GM12878 (cell line): ENCODE results near the gene SCN4A. TPM values are rescaled to one million over a fixed set of nuclear protein-coding genes. Genes with fewer than 3 reads are reported as not detected.

Experiments used
- CEBPB ChIP-seq, 2 experiments: fragments of 150-350 bp in 1 of 2; IDR thresholded peaks; 2 replicates each; pipeline ENCODE4 v1.6.1; 2012 to 2014; ENCODE audit warnings: low read depth in 2 of 2, low read length in 2 of 2, borderline replicate concordance in 1 of 2, inconsistent platforms in 1 of 2
- CREM ChIP-seq: IDR thresholded peaks from 2 replicates; pipeline ENCODE4 v1.6.1; 2014; ENCODE audit warnings: antibody characterized with exemption, low read depth
- EGR1 ChIP-seq, 2 experiments: IDR thresholded peaks; 1 replicate in 1 of 2; 2 replicates in 1 of 2; pipeline ENCODE4 v1.6.1; 2011 to 2012; ENCODE audit warnings: low read depth in 2 of 2, low read length in 2 of 2, borderline replicate concordance in 1 of 2, mild to moderate bottlenecking in 1 of 2, moderate library complexity in 1 of 2
- FOS ChIP-seq: IDR thresholded peaks from 3 replicates; pipeline ENCODE4 v1.6.1; 2011; ENCODE audit warnings: borderline replicate concordance; ENCODE audit not compliant: insufficient read length; ENCODE audit errors: extremely low read depth
- GATAD2B ChIP-seq: fragments of 450-650 bp; conservative IDR thresholded peaks from 2 replicates; pipeline ENCODE4 v1.6.1; 2017; ENCODE audit warnings: low read depth, mild to moderate bottlenecking, moderate library complexity
- HCFC1 ChIP-seq: fragments of 150-350 bp; IDR thresholded peaks from 2 replicates; pipeline ENCODE4 v1.6.1; 2014; ENCODE audit warnings: low read length
- IKZF2 ChIP-seq, 2 experiments: fragments of 450-650 bp; IDR thresholded peaks; 2 replicates each; pipeline ENCODE4 v1.6.1; 2017; ENCODE audit warnings: mild to moderate bottlenecking in 2 of 2, moderate library complexity in 2 of 2
- IRF4 ChIP-seq: IDR thresholded peaks from 2 replicates; pipeline ENCODE4 v1.6.1; 2011; ENCODE audit warnings: low read depth, low read length
- NFIC ChIP-seq: IDR thresholded peaks from 2 replicates; pipeline ENCODE4 v1.6.1; 2012; ENCODE audit warnings: low read depth, mild to moderate bottlenecking, inconsistent platforms, low read length, moderate library complexity
- NFXL1 ChIP-seq: fragments of 450-650 bp; IDR thresholded peaks from 2 replicates; pipeline ENCODE4 v1.6.1; 2017; ENCODE audit warnings: antibody characterized with exemption, mild to moderate bottlenecking, borderline replicate concordance
- PBX3 ChIP-seq: IDR thresholded peaks from 2 replicates; pipeline ENCODE4 v1.6.1; 2011; ENCODE audit warnings: mild to moderate bottlenecking, low read depth, low read length, moderate library complexity; ENCODE audit not compliant: insufficient replicate concordance
- RB1 ChIP-seq: fragments of 450-650 bp; formaldehyde crosslinking; IDR thresholded peaks from 2 replicates; pipeline ENCODE4 v1.6.1; 2017; ENCODE audit warnings: mild to moderate bottlenecking, borderline replicate concordance
- RBBP5 ChIP-seq: fragments of 200-600 bp; sonication (generic); conservative IDR thresholded peaks from 2 replicates; pipeline ENCODE4 v1.6.1; 2016
- RFX5 ChIP-seq: IDR thresholded peaks from 2 replicates; pipeline ENCODE4 v1.6.1; 2011; ENCODE audit warnings: low read depth, low read length, improper control_type of control experiment
- SMARCA5 ChIP-seq: fragments of 450-650 bp; IDR thresholded peaks from 2 replicates; pipeline ENCODE4 v1.6.1; 2017; ENCODE audit warnings: mild to moderate bottlenecking
- TCF12 ChIP-seq: IDR thresholded peaks from 2 replicates; pipeline ENCODE4 v1.6.1; 2011; ENCODE audit warnings: low read depth, mild to moderate bottlenecking, low read length
- USF1 ChIP-seq: IDR thresholded peaks from 2 replicates; pipeline ENCODE4 v1.6.1; 2011; ENCODE audit warnings: borderline replicate concordance, low read depth, mild to moderate bottlenecking, moderate library complexity, mixed read lengths, low read length; ENCODE audit not compliant: insufficient read depth; ENCODE audit errors: extremely low read length
- YY1 ChIP-seq: IDR thresholded peaks from 2 replicates; pipeline ENCODE4 v1.6.1; 2011; ENCODE audit warnings: low read depth, mild to moderate bottlenecking, low read length
- ZNF207 ChIP-seq: fragments of 450-650 bp; IDR thresholded peaks from 2 replicates; pipeline ENCODE4 v1.6.1; 2014; ENCODE audit warnings: antibody characterized with exemption, mild to moderate bottlenecking, borderline replicate concordance
- ZNF622 ChIP-seq: fragments of 450-650 bp; IDR thresholded peaks from 2 replicates; pipeline ENCODE4 v1.6.1; 2017; ENCODE audit warnings: mild to moderate bottlenecking, inconsistent platforms
- polyA plus RNA-seq, 11 experiments: library from polyadenylated mRNA; depleted of rRNA in 4 of 11; unstranded in 6 of 11; stranded (reverse) in 5 of 11; fragments of >200 nt; fragmentation: Nextera tagmentation in 4 of 11; fragmentation: Illumina TruSeq in 1 of 11; extraction: Ambion mirVana in 4 of 11; extraction: Trizol in 1 of 11; gene quantifications; 1 replicate in 1 of 11; 2 replicates in 10 of 11; pipeline versions ENCODE4 v1.2.1 to v1.2.3, GENCODE V29; 2011 to 2016; ENCODE audit warnings: inconsistent platforms in 2 of 11, missing spikeins in 2 of 11, low read depth in 1 of 11
- total RNA-seq, 4 experiments: library from RNA; depleted of rRNA in 3 of 4; stranded (reverse); fragments of >200 nt in 3 of 4; fragmentation: Illumina TruSeq in 1 of 4; extraction: Trizol in 1 of 4; gene quantifications; 2 replicates each; pipeline versions ENCODE4 v1.2.1 to v1.2.3, GENCODE V29; 2013 to 2021
- TF ChIP-seq, protein P1 (sequence below): IDR thresholded peaks from 2 replicates; pipeline ENCODE4 v1.6.1; 2012; ENCODE audit warnings: low read depth, low read length, improper control_type of control experiment
- TF ChIP-seq, protein P2 (sequence below): fragments of 450-650 bp; IDR thresholded peaks from 2 replicates; pipeline ENCODE4 v1.6.1; 2017; ENCODE audit warnings: mild to moderate bottlenecking
- TF ChIP-seq, protein P3 (sequence below): fragments of 450-650 bp; IDR thresholded peaks from 2 replicates; pipeline ENCODE4 v1.6.1; 2016; ENCODE audit warnings: mild to moderate bottlenecking
- TF ChIP-seq, protein P4 (sequence below): fragments of 150-350 bp; IDR thresholded peaks from 2 replicates; pipeline ENCODE4 v1.6.1; 2014; ENCODE audit warnings: mild to moderate bottlenecking, low read depth, low read length

SCN4A gene
- total and polyA plus RNA-seq, 10 of the 15 experiments (the other 5 are each of a cell fraction or from before 2014, with no cell fraction given), result under 0.01 to 0.15 (median 0.07) TPM; not detected in 4

- TF ChIP-seq PBX3 (no peak), YY1 (peak; percentile 52; the same call in 1 of the 2 replicates), TCF12 (no peak), FOS (no peak), HCFC1 (no peak), IRF4 (no peak), RBBP5 (no peak), RFX5 (no peak), GATAD2B (peak; percentile 72), NFXL1 (peak; percentile 51; the same call in 1 of the 2 replicates), RB1 (no peak), ZNF622 (no peak), NFIC (no peak), IKZF2 (IDR thresholded peaks at IDR 0.05) (peak; percentile 26 to 37; a peak in 1 of 4 replicates), ZNF207 (no peak), CREM (no peak), USF1 (no peak), SMARCA5 (peak; percentile 66), CEBPB (IDR thresholded peaks at IDR 0.05; ENCODE audit: borderline replicate concordance in 1 of 2, low read depth in 2 of 2, low read length in 2 of 2) (no peak), EGR1 (IDR thresholded peaks at IDR 0.05; ENCODE audit: borderline replicate concordance in 1 of 2, low read depth in 2 of 2, low read length in 2 of 2) (no peak)
- TF ChIP-seq, protein P1, sequence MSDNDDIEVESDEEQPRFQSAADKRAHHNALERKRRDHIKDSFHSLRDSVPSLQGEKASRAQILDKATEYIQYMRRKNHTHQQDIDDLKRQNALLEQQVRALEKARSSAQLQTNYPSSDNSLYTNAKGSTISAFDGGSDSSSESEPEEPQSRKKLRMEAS, result no peak
- TF ChIP-seq, protein P2, sequence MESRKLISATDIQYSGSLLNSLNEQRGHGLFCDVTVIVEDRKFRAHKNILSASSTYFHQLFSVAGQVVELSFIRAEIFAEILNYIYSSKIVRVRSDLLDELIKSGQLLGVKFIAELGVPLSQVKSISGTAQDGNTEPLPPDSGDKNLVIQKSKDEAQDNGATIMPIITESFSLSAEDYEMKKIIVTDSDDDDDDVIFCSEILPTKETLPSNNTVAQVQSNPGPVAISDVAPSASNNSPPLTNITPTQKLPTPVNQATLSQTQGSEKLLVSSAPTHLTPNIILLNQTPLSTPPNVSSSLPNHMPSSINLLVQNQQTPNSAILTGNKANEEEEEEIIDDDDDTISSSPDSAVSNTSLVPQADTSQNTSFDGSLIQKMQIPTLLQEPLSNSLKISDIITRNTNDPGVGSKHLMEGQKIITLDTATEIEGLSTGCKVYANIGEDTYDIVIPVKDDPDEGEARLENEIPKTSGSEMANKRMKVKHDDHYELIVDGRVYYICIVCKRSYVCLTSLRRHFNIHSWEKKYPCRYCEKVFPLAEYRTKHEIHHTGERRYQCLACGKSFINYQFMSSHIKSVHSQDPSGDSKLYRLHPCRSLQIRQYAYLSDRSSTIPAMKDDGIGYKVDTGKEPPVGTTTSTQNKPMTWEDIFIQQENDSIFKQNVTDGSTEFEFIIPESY, result no peak
- TF ChIP-seq, protein P3, sequence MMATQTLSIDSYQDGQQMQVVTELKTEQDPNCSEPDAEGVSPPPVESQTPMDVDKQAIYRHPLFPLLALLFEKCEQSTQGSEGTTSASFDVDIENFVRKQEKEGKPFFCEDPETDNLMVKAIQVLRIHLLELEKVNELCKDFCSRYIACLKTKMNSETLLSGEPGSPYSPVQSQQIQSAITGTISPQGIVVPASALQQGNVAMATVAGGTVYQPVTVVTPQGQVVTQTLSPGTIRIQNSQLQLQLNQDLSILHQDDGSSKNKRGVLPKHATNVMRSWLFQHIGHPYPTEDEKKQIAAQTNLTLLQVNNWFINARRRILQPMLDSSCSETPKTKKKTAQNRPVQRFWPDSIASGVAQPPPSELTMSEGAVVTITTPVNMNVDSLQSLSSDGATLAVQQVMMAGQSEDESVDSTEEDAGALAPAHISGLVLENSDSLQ, result no peak
- TF ChIP-seq, protein P4, sequence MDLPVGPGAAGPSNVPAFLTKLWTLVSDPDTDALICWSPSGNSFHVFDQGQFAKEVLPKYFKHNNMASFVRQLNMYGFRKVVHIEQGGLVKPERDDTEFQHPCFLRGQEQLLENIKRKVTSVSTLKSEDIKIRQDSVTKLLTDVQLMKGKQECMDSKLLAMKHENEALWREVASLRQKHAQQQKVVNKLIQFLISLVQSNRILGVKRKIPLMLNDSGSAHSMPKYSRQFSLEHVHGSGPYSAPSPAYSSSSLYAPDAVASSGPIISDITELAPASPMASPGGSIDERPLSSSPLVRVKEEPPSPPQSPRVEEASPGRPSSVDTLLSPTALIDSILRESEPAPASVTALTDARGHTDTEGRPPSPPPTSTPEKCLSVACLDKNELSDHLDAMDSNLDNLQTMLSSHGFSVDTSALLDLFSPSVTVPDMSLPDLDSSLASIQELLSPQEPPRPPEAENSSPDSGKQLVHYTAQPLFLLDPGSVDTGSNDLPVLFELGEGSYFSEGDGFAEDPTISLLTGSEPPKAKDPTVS, result no peak
Measured at GRCh38 chr17:63946440-63947363, 26.0 kb downstream of the SCN4A start (continued).
